A673 (cell line): ENCODE results near the gene GALNT11.

Source experiments
- CTCF ChIP-seq: fragments of 300-800, 200-600 bp; sonication (generic); conservative IDR thresholded peaks from 2 replicates; pipeline ENCODE4 v1.5.1; 2017; ENCODE audit warnings: low read depth, mild to moderate bottlenecking, antibody characterized with exemption, low read length, moderate library complexity, mixed read lengths
- EZH2 ChIP-seq: fragments of 200-600 bp; sonication (generic); IDR thresholded peaks from 2 replicates; pipeline ENCODE4 v1.6.1; 2017; ENCODE audit warnings: borderline replicate concordance, low read depth, mild to moderate bottlenecking, mixed read lengths, antibody characterized with exemption, low read length; ENCODE audit not compliant: poor library complexity, severe bottlenecking

DNA sequence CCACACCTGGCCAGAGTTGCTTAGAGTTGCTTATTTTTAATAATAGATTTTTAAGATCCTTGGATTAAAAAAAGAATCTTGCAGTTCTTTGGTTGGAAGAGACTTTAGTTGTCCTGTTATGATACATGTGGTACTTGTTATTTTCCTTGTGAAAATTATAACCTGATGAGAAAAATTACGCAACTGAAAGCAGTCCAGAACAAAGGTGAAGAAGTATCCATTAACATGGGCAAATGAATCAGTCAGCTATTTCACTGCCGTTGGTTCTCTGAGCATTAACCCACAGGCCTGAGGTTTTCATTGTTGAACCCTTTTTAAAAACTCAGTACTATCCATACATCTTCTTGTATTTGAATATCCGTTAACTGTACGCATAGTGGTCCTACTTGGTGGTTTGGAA lies 68.2 kb downstream of the GALNT11 start:
- no peak for TF ChIP-seq EZH2
- TF ChIP-seq CTCF: no peak
